ENCODE measurements around the gene CYB5R4. TPM values are rescaled to one million over a fixed set of nuclear protein-coding genes. Genes with fewer than 3 reads are reported as not detected.

Gene CYB5R4
- total RNA-seq, 1 experiment from 2014 or later, result 23.8 TPM

- no peaks in the 10 kb centered on the region for H3K36me3 ChIP-seq (ENCODE audit: insufficient read depth, low read length, poor library complexity, severe bottlenecking)
- CTCF ChIA-PET, result no interaction called here
- TF ChIP-seq EZH2 (IDR thresholded peaks at IDR 0.05; ENCODE audit: borderline replicate concordance, low read depth, low read length, poor library complexity, severe bottlenecking) (no peak), CTCF (conservative IDR thresholded peaks at IDR 0.05; ENCODE audit: low read depth, low read length) (no peak)
- BruUV-seq (replicated peaks), result no TSS peak
- intact Hi-C loops (cut with micrococcal nuclease; ENCODE audit: unreplicated experiment), result no loop called here
- no peaks in the 10 kb centered on the region for H3K4me1 ChIP-seq (ENCODE audit: insufficient read depth, low read length, poor library complexity, severe bottlenecking)
- no peak overlapping the region for H3K27ac ChIP-seq (ENCODE audit: low read depth, low read length, poor library complexity, severe bottlenecking)
- no peak for DNase-seq (ENCODE audit: low spot score)
- no peaks in the 10 kb centered on the region for H3K27me3 ChIP-seq (replicated peaks; ENCODE audit: insufficient read depth, low read depth, low read length, poor library complexity)
- POLR2A ChIA-PET (ENCODE audit: low non-redundant PET), result no interaction called here
- peaks cover 4% of the 10 kb centered on the region for H3K9me3 ChIP-seq (ENCODE audit: low read depth, low read length, poor library complexity, severe bottlenecking)
- no peak overlapping the region for H3K4me3 ChIP-seq (ENCODE audit: low read depth, low read length, poor library complexity, severe bottlenecking)
These were observed 116.7 kb downstream of the CYB5R4 start for GRCh38 chr6:83976037-83976755.

GRCh38 chr6:83976871-83977270 lies 117.4 kb downstream of the CYB5R4 start:
- Histone ChIP-seq H3K9me3 (ENCODE audit: low read depth, low read length, poor library complexity, severe bottlenecking) (peaks cover 4% of the 10 kb centered on the region), H3K27me3 (replicated peaks; ENCODE audit: insufficient read depth, low read depth, low read length, poor library complexity) (no peaks in the 10 kb centered on the region), H3K4me1 (ENCODE audit: insufficient read depth, low read length, poor library complexity, severe bottlenecking) (no peaks in the 10 kb centered on the region), H3K36me3 (ENCODE audit: insufficient read depth, low read length, poor library complexity, severe bottlenecking) (no peaks in the 10 kb centered on the region), H3K4me3 (ENCODE audit: low read depth, low read length, poor library complexity, severe bottlenecking) (no peak overlapping the region), H3K27ac (ENCODE audit: low read depth, low read length, poor library complexity, severe bottlenecking) (no peak overlapping the region)
- BruUV-seq (replicated peaks), result no TSS peak
- intact Hi-C loops (cut with micrococcal nuclease; ENCODE audit: unreplicated experiment), result no loop called here
- ChIA-PET CTCF (no interaction called here), POLR2A (ENCODE audit: low non-redundant PET) (no interaction called here)
- TF ChIP-seq EZH2 (IDR thresholded peaks at IDR 0.05; ENCODE audit: borderline replicate concordance, low read depth, low read length, poor library complexity, severe bottlenecking), result no peak
- TF ChIP-seq CTCF (conservative IDR thresholded peaks at IDR 0.05; ENCODE audit: low read depth, low read length), result no peak
- no peak for DNase-seq (ENCODE audit: low spot score)

GRCh38 chr6:83978324-83978734 lies 118.8 kb downstream of the CYB5R4 start:
- ChIA-PET POLR2A (ENCODE audit: low non-redundant PET) (no interaction called here), CTCF (interaction anchor here (0.7 kb wide), 1 partner anchor 225 kb away, joined by 7 read pairs; no protein-coding TSS in a partner anchor)
- no peaks in the 10 kb centered on the region for H3K36me3 ChIP-seq (ENCODE audit: insufficient read depth, low read length, poor library complexity, severe bottlenecking)
- peaks cover 4% of the 10 kb centered on the region for H3K9me3 ChIP-seq (ENCODE audit: low read depth, low read length, poor library complexity, severe bottlenecking)
- H3K4me3 ChIP-seq (ENCODE audit: low read depth, low read length, poor library complexity, severe bottlenecking), result no peak overlapping the region
- DNase-seq (ENCODE audit: low spot score), result peak; percentile 59
- intact Hi-C loops (cut with micrococcal nuclease; ENCODE audit: unreplicated experiment), result no loop called here
- BruUV-seq (replicated peaks), result no TSS peak
- no peaks in the 10 kb centered on the region for H3K4me1 ChIP-seq (ENCODE audit: insufficient read depth, low read length, poor library complexity, severe bottlenecking)
- TF ChIP-seq CTCF (conservative IDR thresholded peaks at IDR 0.05; ENCODE audit: low read depth, low read length) (no peak), EZH2 (IDR thresholded peaks at IDR 0.05; ENCODE audit: borderline replicate concordance, low read depth, low read length, poor library complexity, severe bottlenecking) (no peak)
- H3K27me3 ChIP-seq (replicated peaks; ENCODE audit: insufficient read depth, low read depth, low read length, poor library complexity), result no peaks in the 10 kb centered on the region
- H3K27ac ChIP-seq (ENCODE audit: low read depth, low read length, poor library complexity, severe bottlenecking), result peak overlapping the region; percentile 41
